ENCODE data around the gene RRAGD.

- TF ChIP-seq, protein P1, sequence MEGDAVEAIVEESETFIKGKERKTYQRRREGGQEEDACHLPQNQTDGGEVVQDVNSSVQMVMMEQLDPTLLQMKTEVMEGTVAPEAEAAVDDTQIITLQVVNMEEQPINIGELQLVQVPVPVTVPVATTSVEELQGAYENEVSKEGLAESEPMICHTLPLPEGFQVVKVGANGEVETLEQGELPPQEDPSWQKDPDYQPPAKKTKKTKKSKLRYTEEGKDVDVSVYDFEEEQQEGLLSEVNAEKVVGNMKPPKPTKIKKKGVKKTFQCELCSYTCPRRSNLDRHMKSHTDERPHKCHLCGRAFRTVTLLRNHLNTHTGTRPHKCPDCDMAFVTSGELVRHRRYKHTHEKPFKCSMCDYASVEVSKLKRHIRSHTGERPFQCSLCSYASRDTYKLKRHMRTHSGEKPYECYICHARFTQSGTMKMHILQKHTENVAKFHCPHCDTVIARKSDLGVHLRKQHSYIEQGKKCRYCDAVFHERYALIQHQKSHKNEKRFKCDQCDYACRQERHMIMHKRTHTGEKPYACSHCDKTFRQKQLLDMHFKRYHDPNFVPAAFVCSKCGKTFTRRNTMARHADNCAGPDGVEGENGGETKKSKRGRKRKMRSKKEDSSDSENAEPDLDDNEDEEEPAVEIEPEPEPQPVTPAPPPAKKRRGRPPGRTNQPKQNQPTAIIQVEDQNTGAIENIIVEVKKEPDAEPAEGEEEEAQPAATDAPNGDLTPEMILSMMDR (IDR thresholded peaks at IDR 0.05; ENCODE audit: poor library complexity): no peak
- TF ChIP-seq EZH2phosphoT487 (IDR thresholded peaks at IDR 0.05; ENCODE audit: low read depth, severe bottlenecking, unreplicated experiment) (no peak), EZH2 (IDR thresholded peaks at IDR 0.05; ENCODE audit: borderline replicate concordance) (no peak)
Observed at GRCh38 chr6:89357390-89357789, 54.7 kb downstream of the RRAGD start.

Measured in hepatocyte (in vitro differentiated cells).